GM12878 (cell line): Measurements from ENCODE around the gene PHB1. TPM values are rescaled to one million over a fixed set of nuclear protein-coding genes. Genes with fewer than 3 reads are reported as not detected.

ENCODE experiments used
- ESRRA ChIP-seq: IDR thresholded peaks from 2 replicates; pipeline ENCODE4 v1.6.1; 2012; ENCODE audit warnings: mild to moderate bottlenecking, low read length, improper control_type of control experiment
- FOXM1 ChIP-seq: IDR thresholded peaks from 2 replicates; pipeline ENCODE4 v1.6.1; 2012; ENCODE audit warnings: low read depth, mild to moderate bottlenecking, inconsistent platforms, low read length, moderate library complexity
- HDAC2 ChIP-seq: fragments of 200-600 bp; sonication (generic); IDR thresholded peaks from 2 replicates; pipeline ENCODE4 v1.6.1; 2017
- HDAC6 ChIP-seq: fragments of 200-600 bp; sonication (generic); IDR thresholded peaks from one replicate; pipeline ENCODE4 v1.8.0; 2017; ENCODE audit warnings: antibody characterized with exemption; ENCODE audit not compliant: unreplicated experiment
- HDGF ChIP-seq: fragments of 450-650 bp; IDR thresholded peaks from 2 replicates; pipeline ENCODE4 v1.6.1; 2016; ENCODE audit warnings: antibody characterized with exemption
- MXI1 ChIP-seq: fragments of 150-350 bp; IDR thresholded peaks from 2 replicates; pipeline ENCODE4 v1.6.1; 2011; ENCODE audit warnings: low read depth, mild to moderate bottlenecking, inconsistent platforms, low read length, improper control_type of control experiment
- SKIL ChIP-seq: fragments of 450-650 bp; IDR thresholded peaks from 2 replicates; pipeline ENCODE4 v1.6.1; 2017; ENCODE audit warnings: mild to moderate bottlenecking, low read depth, inconsistent platforms; ENCODE audit not compliant: poor library complexity, severe bottlenecking
- TAF1 ChIP-seq: IDR thresholded peaks from 2 replicates; pipeline ENCODE4 v1.6.1; 2011; ENCODE audit warnings: mild to moderate bottlenecking, low read depth, low read length, borderline replicate concordance
- TCF12 ChIP-seq: IDR thresholded peaks from 2 replicates; pipeline ENCODE4 v1.6.1; 2011; ENCODE audit warnings: low read depth, mild to moderate bottlenecking, low read length
- polyA plus RNA-seq, 11 experiments: library from polyadenylated mRNA; depleted of rRNA in 4 of 11; unstranded in 6 of 11; stranded (reverse) in 5 of 11; fragments of >200 nt; fragmentation: Nextera tagmentation in 4 of 11; fragmentation: Illumina TruSeq in 1 of 11; extraction: Ambion mirVana in 4 of 11; extraction: Trizol in 1 of 11; gene quantifications; 1 replicate in 1 of 11; 2 replicates in 10 of 11; pipeline versions ENCODE4 v1.2.1 to v1.2.3, GENCODE V29; 2011 to 2016; ENCODE audit warnings: inconsistent platforms in 2 of 11, missing spikeins in 2 of 11, low read depth in 1 of 11
- total RNA-seq, 4 experiments: library from RNA; depleted of rRNA in 3 of 4; stranded (reverse); fragments of >200 nt in 3 of 4; fragmentation: Illumina TruSeq in 1 of 4; extraction: Trizol in 1 of 4; gene quantifications; 2 replicates each; pipeline versions ENCODE4 v1.2.1 to v1.2.3, GENCODE V29; 2013 to 2021
- TF ChIP-seq, protein P1 (sequence below): fragments of 450-650 bp; IDR thresholded peaks from 2 replicates; pipeline ENCODE4 v1.6.1; 2017; ENCODE audit warnings: mild to moderate bottlenecking, moderate library complexity

Gene PHB1
- total and polyA plus RNA-seq, 10 of the 15 experiments (the other 5 are each of a cell fraction or from before 2014, with no cell fraction given): 117 to 466 (median 248) TPM

DNA sequence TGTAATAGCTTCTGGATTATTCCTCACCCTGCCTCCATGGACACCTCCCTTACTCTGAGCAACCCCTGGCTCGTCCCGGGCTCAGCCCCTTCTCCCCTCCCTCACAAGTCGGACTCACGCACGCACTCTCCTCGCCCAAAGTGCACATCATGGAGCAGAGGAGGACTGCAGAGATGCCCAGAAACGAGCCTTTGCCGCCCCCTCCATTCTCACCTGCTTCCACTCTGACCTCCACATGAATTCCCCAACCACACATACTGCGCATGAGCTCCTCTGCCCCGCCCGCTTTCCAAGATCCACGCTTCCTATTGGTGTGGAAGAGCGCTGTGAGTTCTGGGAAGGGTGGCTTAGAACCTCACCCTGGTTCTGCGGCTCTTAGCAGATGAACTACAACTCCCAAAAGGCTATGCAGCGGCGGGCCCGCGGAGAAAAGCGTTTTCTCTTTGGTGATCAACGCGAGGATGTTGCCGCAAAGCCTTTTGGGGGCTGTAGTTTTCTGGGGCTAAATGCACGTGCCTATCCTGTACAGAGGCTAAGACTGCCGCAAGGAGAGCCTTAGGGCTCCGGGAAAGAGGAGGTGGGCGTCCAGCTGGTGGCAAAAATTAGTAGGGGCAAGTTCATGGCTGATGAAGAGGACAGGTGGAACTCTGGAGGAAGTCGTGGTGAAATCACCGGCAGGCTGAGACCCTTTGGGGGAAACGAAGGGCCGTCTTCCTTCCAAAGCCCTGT lies at the start of gene PHB1 (continued):
- TF ChIP-seq, protein P1, sequence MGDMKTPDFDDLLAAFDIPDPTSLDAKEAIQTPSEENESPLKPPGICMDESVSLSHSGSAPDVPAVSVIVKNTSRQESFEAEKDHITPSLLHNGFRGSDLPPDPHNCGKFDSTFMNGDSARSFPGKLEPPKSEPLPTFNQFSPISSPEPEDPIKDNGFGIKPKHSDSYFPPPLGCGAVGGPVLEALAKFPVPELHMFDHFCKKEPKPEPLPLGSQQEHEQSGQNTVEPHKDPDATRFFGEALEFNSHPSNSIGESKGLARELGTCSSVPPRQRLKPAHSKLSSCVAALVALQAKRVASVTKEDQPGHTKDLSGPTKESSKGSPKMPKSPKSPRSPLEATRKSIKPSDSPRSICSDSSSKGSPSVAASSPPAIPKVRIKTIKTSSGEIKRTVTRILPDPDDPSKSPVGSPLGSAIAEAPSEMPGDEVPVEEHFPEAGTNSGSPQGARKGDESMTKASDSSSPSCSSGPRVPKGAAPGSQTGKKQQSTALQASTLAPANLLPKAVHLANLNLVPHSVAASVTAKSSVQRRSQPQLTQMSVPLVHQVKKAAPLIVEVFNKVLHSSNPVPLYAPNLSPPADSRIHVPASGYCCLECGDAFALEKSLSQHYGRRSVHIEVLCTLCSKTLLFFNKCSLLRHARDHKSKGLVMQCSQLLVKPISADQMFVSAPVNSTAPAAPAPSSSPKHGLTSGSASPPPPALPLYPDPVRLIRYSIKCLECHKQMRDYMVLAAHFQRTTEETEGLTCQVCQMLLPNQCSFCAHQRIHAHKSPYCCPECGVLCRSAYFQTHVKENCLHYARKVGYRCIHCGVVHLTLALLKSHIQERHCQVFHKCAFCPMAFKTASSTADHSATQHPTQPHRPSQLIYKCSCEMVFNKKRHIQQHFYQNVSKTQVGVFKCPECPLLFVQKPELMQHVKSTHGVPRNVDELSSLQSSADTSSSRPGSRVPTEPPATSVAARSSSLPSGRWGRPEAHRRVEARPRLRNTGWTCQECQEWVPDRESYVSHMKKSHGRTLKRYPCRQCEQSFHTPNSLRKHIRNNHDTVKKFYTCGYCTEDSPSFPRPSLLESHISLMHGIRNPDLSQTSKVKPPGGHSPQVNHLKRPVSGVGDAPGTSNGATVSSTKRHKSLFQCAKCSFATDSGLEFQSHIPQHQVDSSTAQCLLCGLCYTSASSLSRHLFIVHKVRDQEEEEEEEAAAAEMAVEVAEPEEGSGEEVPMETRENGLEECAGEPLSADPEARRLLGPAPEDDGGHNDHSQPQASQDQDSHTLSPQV: no peak
- no peak for TF ChIP-seq TCF12
- no peak for TF ChIP-seq FOXM1
- TF ChIP-seq MXI1: peak; percentile 97
- TF ChIP-seq TAF1: 0 out of 2 replicates have a peak, but pooled peaks have one; percentile 30
- TF ChIP-seq SKIL: no peak
- TF ChIP-seq HDAC6: no peak
- TF ChIP-seq HDAC2: no peak
- peak; percentile 44; the same call in 1 of the 2 replicates for TF ChIP-seq HDGF
- TF ChIP-seq ESRRA: peak; percentile 28; the same call in 1 of the 2 replicates
- TF ChIP-seq, all 136 proteins: peak for 46
